ENCODE data around the gene TET2. TPM values are rescaled to one million over a fixed set of nuclear protein-coding genes. Genes with fewer than 3 reads are reported as not detected.
A peak's percentile ranks its signal among the peaks of the same experiment; 100 is the strongest.

Gene TET2
- total and polyA plus RNA-seq, 2 donors from 2014 or later = 1.8 to 31.5 TPM

DNA sequence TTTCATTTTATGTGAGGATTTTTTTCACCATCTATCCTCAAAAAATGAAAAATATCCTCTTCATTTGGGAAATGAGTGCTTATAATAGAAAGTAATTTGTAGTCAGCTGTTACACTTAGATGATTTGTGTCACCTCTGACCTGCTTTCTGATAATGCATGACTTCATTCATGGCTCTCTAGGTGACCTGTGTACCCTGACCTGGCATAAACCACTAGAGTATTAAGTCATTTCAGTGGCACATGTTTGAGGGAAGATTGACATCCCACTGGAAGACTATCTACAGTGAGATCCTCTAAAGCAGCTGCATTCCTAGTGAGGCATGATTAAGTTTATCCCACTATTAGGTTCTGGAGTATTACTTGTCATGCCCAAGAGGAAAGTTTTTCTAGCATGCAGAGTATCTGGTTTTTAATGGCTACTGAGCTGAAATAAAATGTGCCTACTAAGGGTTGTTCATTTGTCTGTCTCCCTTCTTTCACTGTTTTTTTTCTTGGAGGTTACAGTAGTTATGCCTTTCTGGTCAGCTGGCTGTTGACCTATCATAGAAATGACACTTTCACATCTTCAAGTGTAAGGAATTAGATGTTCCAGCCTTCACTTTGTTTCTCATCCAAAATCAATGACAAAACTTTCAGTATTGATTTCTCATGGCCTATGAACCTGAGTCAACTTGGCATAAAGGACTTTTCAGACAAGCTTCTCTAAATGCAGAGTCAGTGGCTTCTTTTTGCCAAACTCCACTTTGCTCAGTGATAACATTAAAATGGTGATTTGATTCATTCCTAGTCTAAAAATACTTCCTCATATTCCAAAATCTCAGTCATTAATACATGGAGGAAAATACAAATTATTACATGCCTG is 33.1 kb downstream of the TET2 start:
- H3K27ac ChIP-seq (ENCODE audit: low read depth in 2 of 2, low read length in 2 of 2) = no peak overlapping the region
- intact Hi-C loops (cut with DNase I) = no loop called here
- H3K36me3 ChIP-seq (ENCODE audit: control insufficient read depth in 2 of 3, insufficient read depth in 3 of 3, low read length in 3 of 3) = no peaks in the 10 kb centered on the region
- peaks cover 0 to 7% (median 0%) of the 10 kb centered on the region in 3 donors for H3K4me1 ChIP-seq (ENCODE audit: control insufficient read depth in 2 of 3, insufficient read depth in 2 of 3, low read depth in 1 of 3, low read length in 3 of 3)
- no peaks in the 10 kb centered on the region for H3K9me3 ChIP-seq (ENCODE audit: control insufficient read depth in 2 of 3, insufficient read depth in 1 of 3, low read length in 3 of 3)
- DNase-seq (peak in 1 of 5 donors; percentile 16), FAIRE-seq (no peak)
- no peak overlapping the region for H3K4me3 ChIP-seq (ENCODE audit: low read length in 3 of 3)
- H3K9ac ChIP-seq (ENCODE audit: low read length in 3 of 3) = no peak overlapping the region
- H3K27me3 ChIP-seq (ENCODE audit: control insufficient read depth, insufficient read depth, low read length) = no peaks in the 10 kb centered on the region
- TF ChIP-seq, protein P1, sequence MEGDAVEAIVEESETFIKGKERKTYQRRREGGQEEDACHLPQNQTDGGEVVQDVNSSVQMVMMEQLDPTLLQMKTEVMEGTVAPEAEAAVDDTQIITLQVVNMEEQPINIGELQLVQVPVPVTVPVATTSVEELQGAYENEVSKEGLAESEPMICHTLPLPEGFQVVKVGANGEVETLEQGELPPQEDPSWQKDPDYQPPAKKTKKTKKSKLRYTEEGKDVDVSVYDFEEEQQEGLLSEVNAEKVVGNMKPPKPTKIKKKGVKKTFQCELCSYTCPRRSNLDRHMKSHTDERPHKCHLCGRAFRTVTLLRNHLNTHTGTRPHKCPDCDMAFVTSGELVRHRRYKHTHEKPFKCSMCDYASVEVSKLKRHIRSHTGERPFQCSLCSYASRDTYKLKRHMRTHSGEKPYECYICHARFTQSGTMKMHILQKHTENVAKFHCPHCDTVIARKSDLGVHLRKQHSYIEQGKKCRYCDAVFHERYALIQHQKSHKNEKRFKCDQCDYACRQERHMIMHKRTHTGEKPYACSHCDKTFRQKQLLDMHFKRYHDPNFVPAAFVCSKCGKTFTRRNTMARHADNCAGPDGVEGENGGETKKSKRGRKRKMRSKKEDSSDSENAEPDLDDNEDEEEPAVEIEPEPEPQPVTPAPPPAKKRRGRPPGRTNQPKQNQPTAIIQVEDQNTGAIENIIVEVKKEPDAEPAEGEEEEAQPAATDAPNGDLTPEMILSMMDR (IDR thresholded peaks at IDR 0.05; ENCODE audit: borderline replicate concordance, extremely low read depth, insufficient read depth) = no peak

DNA sequence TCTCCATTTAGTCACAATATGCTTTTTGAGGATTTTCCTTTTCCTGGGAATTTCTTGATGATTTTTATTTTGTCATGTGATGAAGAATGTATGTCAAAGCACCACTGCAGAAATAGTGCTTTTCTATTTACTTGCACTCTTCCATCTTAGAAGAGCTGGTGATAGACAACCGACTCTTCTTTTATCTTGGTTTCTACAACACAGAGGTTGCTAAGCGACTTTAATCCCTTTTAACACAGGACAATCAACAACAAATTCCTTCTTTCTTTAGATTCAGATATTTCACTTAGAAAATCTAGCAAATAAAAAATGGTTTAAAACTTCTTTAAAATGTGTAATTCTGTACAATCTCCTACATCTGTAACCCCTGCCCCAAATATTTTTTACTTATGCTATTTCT is 34.6 kb downstream of the TET2 start:
- Histone ChIP-seq H3K9me3 (ENCODE audit: control insufficient read depth in 2 of 3, insufficient read depth in 1 of 3, low read length in 3 of 3) (no peaks in the 10 kb centered on the region), H3K9ac (ENCODE audit: low read length in 3 of 3) (no peak overlapping the region), H3K36me3 (ENCODE audit: control insufficient read depth in 2 of 3, insufficient read depth in 3 of 3, low read length in 3 of 3) (no peaks in the 10 kb centered on the region), H3K4me3 (ENCODE audit: low read length in 3 of 3) (no peak overlapping the region), H3K27me3 (ENCODE audit: control insufficient read depth, insufficient read depth, low read length) (no peaks in the 10 kb centered on the region), H3K27ac (ENCODE audit: low read depth in 2 of 2, low read length in 2 of 2) (no peak overlapping the region), H3K4me1 (ENCODE audit: control insufficient read depth in 2 of 3, insufficient read depth in 2 of 3, low read depth in 1 of 3, low read length in 3 of 3) (peaks cover 0 to 7% (median 0%) of the 10 kb centered on the region in 3 donors)
- FAIRE-seq (no peak), DNase-seq (peak in 2 of 5 donors; percentile 25 to 32)
- TF ChIP-seq, protein P1 (IDR thresholded peaks at IDR 0.05; ENCODE audit: borderline replicate concordance, extremely low read depth, insufficient read depth) = no peak
- intact Hi-C loops (cut with DNase I) = no loop called here

DNA sequence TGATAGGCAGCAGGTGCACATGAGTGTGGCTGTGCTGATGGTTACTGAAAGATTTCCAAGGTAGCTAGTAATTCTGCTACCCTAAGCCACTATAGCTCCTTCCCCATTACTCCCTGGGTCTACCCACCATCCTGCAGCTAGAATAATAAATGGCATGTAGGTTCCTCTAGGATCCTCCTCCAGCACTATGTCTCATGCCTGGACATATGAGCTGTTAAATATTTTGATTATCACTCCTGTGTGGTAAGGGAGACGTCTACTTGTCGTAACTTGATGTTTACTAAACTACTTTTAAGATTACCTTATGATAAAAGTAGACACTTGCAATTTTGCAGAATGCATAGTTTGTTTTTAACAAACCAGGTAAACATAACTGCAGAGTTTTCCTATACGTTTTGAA is 35.5 kb downstream of the TET2 start:
- peaks cover 0 to 7% (median 0%) of the 10 kb centered on the region in 3 donors for H3K4me1 ChIP-seq (ENCODE audit: control insufficient read depth in 2 of 3, insufficient read depth in 2 of 3, low read depth in 1 of 3, low read length in 3 of 3)
- DNase-seq = no peak
- no peak for FAIRE-seq
- no peaks in the 10 kb centered on the region for H3K36me3 ChIP-seq (ENCODE audit: control insufficient read depth in 2 of 3, insufficient read depth in 3 of 3, low read length in 3 of 3)
- intact Hi-C loops (cut with DNase I) = no loop called here
- no peaks in the 10 kb centered on the region for H3K27me3 ChIP-seq (ENCODE audit: control insufficient read depth, insufficient read depth, low read length)
- no peak overlapping the region for H3K4me3 ChIP-seq (ENCODE audit: low read length in 3 of 3)
- H3K9me3 ChIP-seq (ENCODE audit: control insufficient read depth in 2 of 3, insufficient read depth in 1 of 3, low read length in 3 of 3) = no peaks in the 10 kb centered on the region
- no peak overlapping the region for H3K9ac ChIP-seq (ENCODE audit: low read length in 3 of 3)
- TF ChIP-seq, protein P1 (IDR thresholded peaks at IDR 0.05; ENCODE audit: borderline replicate concordance, extremely low read depth, insufficient read depth) = no peak
- H3K27ac ChIP-seq (ENCODE audit: low read depth in 2 of 2, low read length in 2 of 2) = no peak overlapping the region
